WERI-Rb-1 (cell line): Measurements from ENCODE around the gene SPN.

ENCODE experiments used
- DNase-seq: peaks from one replicate; pipeline ENCODE4 v3.0.0-alpha.2; 2020
- H3K27ac ChIP-seq: fragments of 250-450 bp; sonication (Bioruptor Pico); 2 replicates; pipeline ENCODE4 v1.5.1; 2020; ENCODE audit warnings: mild to moderate bottlenecking, moderate library complexity
- H3K27me3 ChIP-seq: fragments of 250-450 bp; sonication (Bioruptor Pico); 2 replicates; pipeline ENCODE4 v1.5.1; 2021; ENCODE audit warnings: mild to moderate bottlenecking, low read depth, moderate library complexity; ENCODE audit not compliant: insufficient read depth, severe bottlenecking
- H3K36me3 ChIP-seq: fragments of 250-450 bp; sonication (Bioruptor Pico); 2 replicates; pipeline ENCODE4 v1.5.1; 2020; ENCODE audit warnings: mild to moderate bottlenecking, moderate library complexity
- H3K4me3 ChIP-seq: 2 replicates; pipeline ENCODE4 v1.5.1; 2011; ENCODE audit warnings: low read depth, mild to moderate bottlenecking, control low read depth, low read length
- H3K9me3 ChIP-seq: fragments of 250-450 bp; sonication (Bioruptor Pico); 2 replicates; pipeline ENCODE4 v1.5.1; 2021; ENCODE audit warnings: mild to moderate bottlenecking, moderate library complexity; ENCODE audit not compliant: severe bottlenecking
- TF ChIP-seq, protein P1 (sequence below): IDR thresholded peaks from 2 replicates; pipeline ENCODE4 v1.5.1; 2011; ENCODE audit warnings: low read depth, mild to moderate bottlenecking, control low read depth, inconsistent platforms, low read length

Gene SPN

GRCh38 chr16:29644973-29645693, 17.9 kb upstream of the SPN start:
- Histone ChIP-seq H3K27ac (no peak overlapping the region), H3K36me3 (no peaks in the 10 kb centered on the region)

DNA sequence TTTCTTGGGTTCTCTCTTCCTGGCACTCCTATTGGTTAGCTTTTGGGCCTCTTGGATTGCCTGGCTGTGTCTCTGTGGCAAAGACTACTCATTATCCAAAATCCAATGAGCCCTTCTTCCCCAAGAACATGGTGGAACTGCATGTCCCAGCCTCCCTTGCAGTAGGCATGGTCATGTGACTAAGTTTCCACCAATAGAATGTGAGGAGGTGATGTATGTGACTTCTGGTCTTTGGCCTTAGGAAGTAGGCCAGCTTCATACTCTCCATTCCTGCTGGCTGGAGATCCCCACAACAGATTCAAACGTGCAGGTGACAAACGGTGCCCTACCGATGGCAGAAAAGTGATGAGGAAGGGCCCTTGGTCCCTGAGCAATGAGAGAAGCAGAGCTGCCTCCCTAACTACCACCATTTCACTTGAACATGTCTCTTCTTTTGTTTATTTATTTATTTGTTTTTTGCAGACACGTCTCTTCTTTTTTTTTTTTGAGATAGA, 17.3 kb upstream of the SPN start:
- TF ChIP-seq, protein P1, sequence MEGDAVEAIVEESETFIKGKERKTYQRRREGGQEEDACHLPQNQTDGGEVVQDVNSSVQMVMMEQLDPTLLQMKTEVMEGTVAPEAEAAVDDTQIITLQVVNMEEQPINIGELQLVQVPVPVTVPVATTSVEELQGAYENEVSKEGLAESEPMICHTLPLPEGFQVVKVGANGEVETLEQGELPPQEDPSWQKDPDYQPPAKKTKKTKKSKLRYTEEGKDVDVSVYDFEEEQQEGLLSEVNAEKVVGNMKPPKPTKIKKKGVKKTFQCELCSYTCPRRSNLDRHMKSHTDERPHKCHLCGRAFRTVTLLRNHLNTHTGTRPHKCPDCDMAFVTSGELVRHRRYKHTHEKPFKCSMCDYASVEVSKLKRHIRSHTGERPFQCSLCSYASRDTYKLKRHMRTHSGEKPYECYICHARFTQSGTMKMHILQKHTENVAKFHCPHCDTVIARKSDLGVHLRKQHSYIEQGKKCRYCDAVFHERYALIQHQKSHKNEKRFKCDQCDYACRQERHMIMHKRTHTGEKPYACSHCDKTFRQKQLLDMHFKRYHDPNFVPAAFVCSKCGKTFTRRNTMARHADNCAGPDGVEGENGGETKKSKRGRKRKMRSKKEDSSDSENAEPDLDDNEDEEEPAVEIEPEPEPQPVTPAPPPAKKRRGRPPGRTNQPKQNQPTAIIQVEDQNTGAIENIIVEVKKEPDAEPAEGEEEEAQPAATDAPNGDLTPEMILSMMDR, result no peak
- no peak for DNase-seq
- H3K27ac ChIP-seq, result no peak overlapping the region

More at GRCh38 chr16:29644973-29645693, 17.9 kb upstream of the SPN start:
- Histone ChIP-seq H3K4me3 (no peak overlapping the region), H3K9me3 (no peaks in the 10 kb centered on the region), H3K27me3 (no peaks in the 10 kb centered on the region)
- TF ChIP-seq, protein P1, result no peak
- DNase-seq, result no peak

GRCh38 chr16:29646947-29647346, 16.1 kb upstream of the SPN start:
- no peaks in the 10 kb centered on the region for H3K36me3 ChIP-seq
- H3K27ac ChIP-seq, result no peak overlapping the region
- no peaks in the 10 kb centered on the region for H3K27me3 ChIP-seq
- no peak overlapping the region for H3K4me3 ChIP-seq
- TF ChIP-seq, protein P1, result no peak
- no peaks in the 10 kb centered on the region for H3K9me3 ChIP-seq
- no peak for DNase-seq

More for the DNA sequence above, 17.3 kb upstream of the SPN start:
- Histone ChIP-seq H3K4me3 (no peak overlapping the region), H3K27me3 (no peaks in the 10 kb centered on the region), H3K9me3 (no peaks in the 10 kb centered on the region), H3K36me3 (no peaks in the 10 kb centered on the region)

DNA sequence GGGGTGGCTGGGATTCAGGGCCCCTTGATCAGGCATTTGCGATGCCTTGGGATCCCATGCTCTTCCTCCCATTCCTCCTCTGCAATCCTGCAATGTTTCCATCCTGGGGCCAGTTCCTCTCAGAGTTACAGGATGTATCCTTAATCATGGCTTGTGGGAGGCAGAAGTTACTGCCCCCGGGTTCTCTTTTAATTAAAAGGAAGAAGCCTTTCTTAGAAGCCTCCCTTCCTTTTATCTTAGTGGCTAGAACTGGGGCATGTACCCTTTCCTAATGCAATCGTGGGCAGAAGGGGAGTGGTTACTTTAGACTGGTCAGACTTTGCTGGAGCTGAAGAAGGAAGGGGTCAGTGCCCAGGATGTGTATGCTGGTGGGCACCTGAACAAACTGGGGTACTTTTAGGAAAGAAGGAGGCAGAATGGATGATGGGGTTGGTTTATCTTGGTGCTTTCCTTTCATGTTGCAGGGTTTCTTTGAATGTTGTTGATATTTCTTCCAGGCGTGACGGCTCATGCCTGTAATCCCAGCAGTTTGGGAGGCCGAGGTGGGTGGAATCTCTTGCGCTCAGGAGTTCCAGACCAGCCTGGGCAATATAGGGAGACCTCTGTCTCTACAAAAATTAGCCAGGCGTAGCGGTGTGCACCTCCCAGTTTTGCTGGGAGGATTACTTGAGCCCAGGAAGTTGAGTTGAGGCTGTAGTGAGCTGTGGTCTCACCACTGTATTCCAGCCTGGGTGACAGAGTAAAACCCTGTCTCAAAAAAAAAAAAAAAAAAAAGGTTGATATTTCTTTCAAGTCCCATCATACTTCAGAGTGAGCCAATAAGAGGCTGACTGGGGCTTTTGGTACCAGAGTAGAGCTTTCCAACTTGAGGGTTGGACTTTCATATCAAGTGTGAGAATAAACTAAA, 13.2 kb upstream of the SPN start:
- H3K9me3 ChIP-seq, result no peaks in the 10 kb centered on the region
- H3K27ac ChIP-seq, result no peak overlapping the region
- DNase-seq, result no peak
- TF ChIP-seq, protein P1, result no peak
- H3K4me3 ChIP-seq, result no peak overlapping the region
- H3K27me3 ChIP-seq, result no peaks in the 10 kb centered on the region
- no peaks in the 10 kb centered on the region for H3K36me3 ChIP-seq

GRCh38 chr16:29650771-29651170, 12.3 kb upstream of the SPN start:
- H3K9me3 ChIP-seq, result no peaks in the 10 kb centered on the region
- no peak overlapping the region for H3K27ac ChIP-seq
- TF ChIP-seq, protein P1, result no peak
- DNase-seq, result no peak
- H3K27me3 ChIP-seq, result no peaks in the 10 kb centered on the region
- H3K4me3 ChIP-seq, result no peak overlapping the region
- H3K36me3 ChIP-seq, result no peaks in the 10 kb centered on the region
